GM12891 (cell line): Measurements from ENCODE around the gene LAMA2.

Experiments
- DNase-seq: peaks from one replicate; pipeline ENCODE4 v3.0.0; 2011; ENCODE audit warnings: low spot score; ENCODE audit not compliant: insufficient read length
- FAIRE-seq: peaks from 2 replicates; lab custom pipeline; 2011; peaks lifted over from hg19 to GRCh38; lab: Jason Lieb, UNC
- PAX5 ChIP-seq: IDR thresholded peaks from 2 replicates; pipeline ENCODE4 v1.6.1; 2011; ENCODE audit warnings: low read length, moderate library complexity, mild to moderate bottlenecking; ENCODE audit not compliant: insufficient read depth, severe bottlenecking
- POLR2A ChIP-seq: IDR thresholded peaks from 2 replicates; pipeline ENCODE4 v1.6.1; 2011; ENCODE audit warnings: low read depth, low read length, control low read depth
- POLR2AphosphoS5 ChIP-seq: IDR thresholded peaks from 2 replicates; pipeline ENCODE4 v1.6.1; 2011; ENCODE audit warnings: low read depth, low read length, control low read depth
- POU2F2 ChIP-seq: IDR thresholded peaks from 2 replicates; pipeline ENCODE4 v1.6.1; 2011; ENCODE audit warnings: low read depth, mild to moderate bottlenecking, control low read depth, low read length, moderate library complexity
- SPI1 ChIP-seq: IDR thresholded peaks from 2 replicates; pipeline ENCODE4 v1.6.1; 2011; ENCODE audit warnings: low read depth, low read length, control low read depth
- TAF1 ChIP-seq: IDR thresholded peaks from 2 replicates; pipeline ENCODE4 v1.6.1; 2011; ENCODE audit warnings: low read depth, low read length, control low read depth

The LAMA2 gene

DNA sequence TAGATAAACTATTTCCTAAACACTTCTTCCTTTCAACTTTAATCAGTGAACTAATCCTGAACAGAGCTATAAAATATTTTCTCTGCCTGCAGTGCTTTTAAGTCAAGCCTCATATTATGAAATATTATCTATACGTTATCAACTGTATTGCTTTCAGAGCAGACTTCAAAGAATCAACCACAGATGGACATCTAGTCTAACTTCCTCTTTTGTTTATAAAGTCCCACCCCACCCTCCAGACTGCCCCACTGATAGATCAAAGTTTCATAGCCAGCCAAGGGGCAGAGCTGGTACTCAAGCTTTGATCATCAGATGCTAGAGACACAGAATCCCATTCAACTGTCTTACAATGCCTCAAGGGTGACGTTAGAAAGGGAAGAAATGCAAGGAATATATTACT is 308.3 kb downstream of the LAMA2 start:
- FAIRE-seq (no peak), DNase-seq (no peak)
- no peak for TF ChIP-seq POLR2AphosphoS5
- TF ChIP-seq PAX5 = no peak
- no peak for TF ChIP-seq SPI1
- TF ChIP-seq TAF1 = no peak
- no peak for TF ChIP-seq POLR2A
- no peak for TF ChIP-seq POU2F2

DNA sequence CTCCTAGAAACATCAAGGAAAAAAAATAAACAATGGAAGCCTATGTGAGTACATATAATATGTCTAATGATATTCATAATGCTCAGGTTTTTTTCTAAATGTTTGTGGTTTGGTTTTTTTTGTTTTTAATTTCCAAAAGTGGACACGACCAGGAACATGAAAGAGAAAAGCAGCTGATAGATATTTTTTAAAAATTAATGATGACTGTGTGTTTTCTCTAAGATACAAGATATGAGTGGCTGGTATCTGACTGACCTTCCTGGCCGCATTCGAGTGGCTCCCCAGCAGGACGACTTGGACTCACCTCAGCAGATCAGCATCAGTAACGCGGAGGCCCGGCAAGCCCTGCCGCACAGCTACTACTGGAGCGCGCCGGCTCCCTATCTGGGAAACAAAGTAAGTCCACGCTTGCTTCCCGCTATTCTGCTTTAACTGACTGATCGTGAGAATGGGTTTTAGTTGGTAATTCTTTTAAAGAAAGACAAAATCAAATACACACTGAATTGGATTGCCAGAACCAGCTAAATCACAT is 309.6 kb downstream of the LAMA2 start:
- no peak for TF ChIP-seq TAF1
- no peak for TF ChIP-seq POLR2A
- TF ChIP-seq POU2F2 = no peak
- TF ChIP-seq SPI1 = no peak
- no peak for TF ChIP-seq POLR2AphosphoS5
- no peak for TF ChIP-seq PAX5
- FAIRE-seq = no peak
- DNase-seq = no peak

DNA sequence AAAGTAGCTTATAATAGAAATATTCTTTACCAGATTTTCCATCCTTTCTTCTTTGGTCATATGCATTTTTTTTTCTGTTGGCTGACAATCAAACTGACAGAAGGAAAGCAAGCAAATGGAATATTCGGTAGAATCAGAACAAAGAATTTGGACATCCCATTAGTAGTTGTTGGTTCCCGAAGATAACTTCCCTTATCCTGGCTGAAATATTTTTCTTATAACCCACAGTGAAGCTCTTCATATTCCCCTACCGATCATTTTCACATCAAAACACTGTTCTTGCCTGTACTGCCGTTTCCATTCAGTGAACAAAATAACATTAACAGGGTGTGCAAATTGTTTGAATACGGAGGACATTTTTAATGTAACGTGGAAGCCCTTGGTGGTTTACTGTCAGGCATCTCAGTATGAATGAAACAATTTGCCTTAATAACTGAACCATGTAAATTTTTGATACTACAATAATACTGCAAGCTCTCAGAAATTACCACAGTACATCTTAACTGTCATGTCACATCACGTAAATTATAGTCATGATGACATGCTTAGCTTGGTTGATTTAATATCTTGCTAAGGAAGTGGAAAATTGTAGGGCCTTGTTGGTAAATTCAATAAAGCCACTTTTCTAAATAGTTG is 311.5 kb downstream of the LAMA2 start:
- no peak for DNase-seq
- FAIRE-seq = no peak
- TF ChIP-seq POLR2A (no peak), POLR2AphosphoS5 (no peak), SPI1 (no peak), TAF1 (no peak), PAX5 (no peak), POU2F2 (no peak)

DNA sequence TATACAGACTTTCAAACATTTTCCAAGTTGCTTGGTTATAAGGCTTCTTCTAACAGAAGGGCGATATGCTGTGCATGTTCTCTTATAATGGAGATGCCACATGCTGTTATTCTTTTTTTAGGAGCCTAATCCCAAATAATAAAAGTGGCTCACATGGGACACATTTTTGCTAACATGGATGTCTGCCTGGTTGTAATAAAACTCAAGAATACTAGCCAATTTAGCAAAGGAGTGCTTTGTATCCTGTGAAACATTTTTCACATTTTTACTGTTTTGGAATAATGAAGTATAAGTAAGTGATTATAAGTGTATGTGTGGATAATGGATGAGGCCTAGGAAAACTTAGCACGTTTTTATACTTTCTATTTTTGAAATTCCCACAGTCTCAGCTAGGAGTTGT is 312.2 kb downstream of the LAMA2 start:
- DNase-seq (no peak), FAIRE-seq (no peak)
- TF ChIP-seq SPI1 = no peak
- no peak for TF ChIP-seq POU2F2
- no peak for TF ChIP-seq PAX5
- no peak for TF ChIP-seq TAF1
- no peak for TF ChIP-seq POLR2A
- TF ChIP-seq POLR2AphosphoS5 = no peak

DNA sequence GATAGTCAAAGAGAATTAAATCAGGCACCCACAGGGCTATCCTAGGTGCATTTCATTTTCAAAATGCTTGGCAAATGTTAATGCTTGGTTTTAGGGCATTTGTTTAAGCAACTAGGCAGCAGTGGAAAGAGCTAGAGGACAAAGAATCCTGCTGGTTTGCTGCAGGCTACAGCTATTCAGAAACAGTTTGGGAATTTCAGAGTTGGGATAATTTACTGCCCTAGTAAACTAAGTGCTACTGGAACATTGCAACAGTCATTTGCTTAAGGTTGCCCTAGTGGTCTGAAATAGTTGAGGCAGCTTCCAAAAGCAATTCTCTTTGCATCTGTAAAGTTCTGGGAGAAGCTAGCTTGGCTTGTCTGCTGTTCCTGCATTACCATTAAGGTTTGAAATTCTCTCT is 312.7 kb downstream of the LAMA2 start:
- no peak for FAIRE-seq
- TF ChIP-seq POLR2A (no peak), POU2F2 (no peak), SPI1 (no peak), POLR2AphosphoS5 (no peak), PAX5 (no peak), TAF1 (no peak)
- no peak for DNase-seq

DNA sequence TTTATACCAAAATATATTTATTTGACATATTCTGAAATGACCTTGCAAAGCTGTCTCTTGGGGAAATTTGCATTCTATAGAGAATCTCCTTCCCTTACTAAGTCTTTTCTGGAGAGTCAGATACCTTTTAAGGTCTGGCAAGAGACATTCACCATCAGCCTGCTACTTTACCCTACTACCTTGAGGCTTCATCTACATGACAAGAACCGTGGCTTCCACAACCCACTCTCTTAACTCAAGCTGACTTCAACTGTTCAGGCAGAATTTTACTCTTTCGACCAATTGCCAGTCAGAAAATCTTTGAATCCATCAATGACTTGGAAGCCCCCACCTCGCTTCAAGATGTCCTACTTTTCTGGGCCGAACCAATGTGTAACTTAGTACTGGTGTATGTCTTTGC is 314.2 kb downstream of the LAMA2 start:
- FAIRE-seq = no peak
- DNase-seq = no peak
- no peak for TF ChIP-seq POLR2A
- TF ChIP-seq SPI1 = no peak
- TF ChIP-seq TAF1 = no peak
- TF ChIP-seq POU2F2 = no peak
- no peak for TF ChIP-seq PAX5

DNA sequence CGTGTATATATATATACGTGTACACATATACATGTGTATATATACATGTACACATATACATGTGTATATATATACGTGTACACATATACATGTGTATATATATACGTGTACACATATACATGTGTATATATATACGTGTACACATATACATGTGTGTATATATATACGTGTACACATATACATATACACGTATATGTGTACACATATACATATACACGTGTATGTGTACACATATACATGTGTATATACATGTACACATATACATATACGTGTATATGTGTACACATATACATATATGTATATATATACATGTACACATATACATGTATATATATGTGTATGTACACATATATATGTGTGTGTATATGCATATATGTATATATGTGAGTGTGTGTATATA is 317.2 kb downstream of the LAMA2 start:
- DNase-seq = no peak
- no peak for FAIRE-seq
- TF ChIP-seq POU2F2 = no peak
- no peak for TF ChIP-seq SPI1
- no peak for TF ChIP-seq TAF1
- TF ChIP-seq POLR2AphosphoS5 = no peak
- TF ChIP-seq PAX5 = no peak
- no peak for TF ChIP-seq POLR2A

DNA sequence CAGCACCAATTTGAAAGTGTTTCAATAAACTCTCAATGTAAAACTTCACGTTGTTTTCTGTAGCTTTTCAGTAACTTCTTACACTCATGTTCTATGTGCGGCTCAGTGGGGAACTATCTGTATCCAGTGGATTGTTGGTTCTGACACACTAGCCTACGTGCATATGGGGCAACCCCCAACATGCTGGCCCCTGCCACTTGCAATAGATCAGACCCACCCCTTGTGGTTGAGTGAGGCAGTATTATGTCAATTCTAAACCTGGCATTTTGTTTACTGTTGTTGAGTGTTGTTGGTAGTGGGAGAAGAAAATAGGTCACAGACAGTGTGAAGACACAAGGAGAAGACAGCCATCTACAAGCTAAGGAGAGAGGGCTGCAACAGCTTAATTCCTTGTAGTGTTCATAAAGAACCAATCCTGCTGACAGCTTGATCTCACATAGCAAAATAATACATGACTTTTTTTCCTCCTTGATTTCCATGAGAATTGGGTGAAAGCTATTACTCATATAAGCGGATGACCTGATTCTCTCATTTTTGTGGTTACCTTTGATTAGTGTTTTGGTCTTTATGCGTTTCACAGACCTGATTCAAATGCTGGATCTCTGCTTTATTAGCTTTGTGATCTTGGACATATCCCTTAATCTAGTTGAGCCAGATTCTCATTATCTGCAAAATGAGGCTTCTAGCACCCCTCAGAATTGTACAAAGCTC is 320.4 kb downstream of the LAMA2 start:
- no peak for FAIRE-seq
- DNase-seq = no peak
- TF ChIP-seq POLR2A = no peak
- TF ChIP-seq POLR2AphosphoS5 = no peak
- no peak for TF ChIP-seq TAF1
- TF ChIP-seq PAX5 = no peak
- TF ChIP-seq POU2F2 = no peak
- TF ChIP-seq SPI1 = no peak

DNA sequence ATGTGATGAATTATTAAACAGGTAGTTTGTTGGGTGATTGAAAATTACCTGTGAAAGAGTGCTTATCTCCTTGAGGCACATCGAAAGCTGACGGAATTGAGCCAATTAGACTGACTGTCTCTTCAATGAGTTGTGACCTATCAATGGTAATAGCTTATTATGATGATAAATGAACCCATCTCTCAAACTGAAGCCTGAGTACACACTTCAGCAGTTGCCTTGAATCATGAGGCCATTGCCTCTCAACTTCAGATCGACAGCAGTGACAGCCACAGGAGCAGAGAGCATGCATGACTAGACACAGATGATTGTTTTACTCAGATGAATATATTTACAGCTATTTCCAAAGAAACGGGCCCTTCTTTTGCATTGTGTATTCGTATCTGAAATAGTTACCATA is 323.9 kb downstream of the LAMA2 start:
- DNase-seq (no peak), FAIRE-seq (no peak)
- TF ChIP-seq PAX5 = no peak

DNA sequence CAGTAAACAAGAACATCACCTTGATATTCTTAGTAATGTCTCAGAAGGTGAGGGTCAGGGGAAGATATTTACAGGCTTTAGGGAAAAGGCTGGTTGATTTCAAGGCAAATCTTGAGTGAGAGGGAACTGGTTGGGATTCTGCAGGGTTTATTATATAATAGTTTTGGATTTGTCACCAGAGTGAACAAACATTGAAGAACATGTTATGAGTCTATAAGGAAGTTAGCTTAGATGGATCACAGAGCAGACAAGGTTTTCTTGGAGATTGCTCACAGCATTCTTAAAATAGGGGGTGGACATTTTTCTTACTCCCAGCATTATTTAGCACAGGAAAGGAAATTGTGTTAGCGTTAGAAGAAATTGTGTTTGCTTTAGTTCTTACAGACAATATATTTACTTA is 324.9 kb downstream of the LAMA2 start:
- no peak for FAIRE-seq
- TF ChIP-seq POLR2AphosphoS5 (no peak), TAF1 (no peak), PAX5 (no peak), SPI1 (no peak), POU2F2 (no peak), POLR2A (no peak)
- DNase-seq = no peak
